IMR-90 (cell line): ENCODE data around the gene TTC7B. TPM values are rescaled to one million over a fixed set of nuclear protein-coding genes. Genes with fewer than 3 reads are reported as not detected.

Experiments used
- ATAC-seq: fragments of 200-7000 bp; cut with Tn5 transposase; 2 replicates; pipeline ENCODE4 v1.9.1; 2020; ENCODE audit warnings: low read depth, mild to moderate bottlenecking, moderate library complexity
- BruUV-seq: library from RNA; stranded (reverse); fragments of 400-500 nt; replicated peaks from 2 replicates; lab custom pipeline; 2021; lab: Mats Ljungman, UMichigan
- CTCF ChIA-PET: fragments of 300-600 bp; formaldehyde crosslinking; extraction: SDS; loops from one replicate; lab custom pipeline; 2021; ENCODE audit warnings: antibody characterized with exemption; lab: Yijun Ruan, JAX
- POLR2A ChIA-PET: fragments of 300-600 bp; sonication (Branson Sonifier 250); formaldehyde crosslinking; loops from one replicate; lab custom pipeline; 2022; ENCODE audit warnings: antibody characterized with exemption; ENCODE audit not compliant: unreplicated experiment; lab: Charles Lee
- DNase-seq: peaks from one replicate; pipeline ENCODE4 v3.0.0; 2013
- H2AFZ ChIP-seq: replicated peaks from 2 replicates; pipeline ENCODE3; 2013; ENCODE audit warnings: low read length, mild to moderate bottlenecking; ENCODE audit not compliant: poor library complexity
- H2AK5ac ChIP-seq: 2 replicates; pipeline ENCODE4 v1.6.1; 2013; ENCODE audit warnings: low read depth, low read length, inconsistent platforms
- H2AK9ac ChIP-seq: replicated peaks from 2 replicates; pipeline ENCODE3; 2013; ENCODE audit warnings: mild to moderate bottlenecking, low read depth, low read length, moderate library complexity; ENCODE audit not compliant: poor library complexity
- H2BK120ac ChIP-seq: 2 replicates; pipeline ENCODE4 v1.6.1; 2013; ENCODE audit warnings: low read depth, low read length, inconsistent platforms
- H2BK15ac ChIP-seq: 3 replicates; pipeline ENCODE4 v1.6.1; 2013; ENCODE audit warnings: low read depth, low read length, inconsistent platforms
- H2BK20ac ChIP-seq: 2 replicates; pipeline ENCODE4 v1.6.1; 2013; ENCODE audit warnings: low read depth, mild to moderate bottlenecking, inconsistent platforms, low read length, moderate library complexity
- H2BK5ac ChIP-seq: 2 replicates; pipeline ENCODE4 v1.6.1; 2013; ENCODE audit warnings: mild to moderate bottlenecking, low read depth, low read length, inconsistent platforms; ENCODE audit not compliant: poor library complexity, severe bottlenecking
- H3K14ac ChIP-seq: replicated peaks from 2 replicates; pipeline ENCODE4 v1.6.1; 2013; ENCODE audit warnings: low read depth, low read length, inconsistent platforms
- H3K18ac ChIP-seq: 2 replicates; pipeline ENCODE4 v1.6.1; 2013; ENCODE audit warnings: low read depth, low read length, control low read depth
- H3K23ac ChIP-seq: 2 replicates; pipeline ENCODE4 v1.6.1; 2013; ENCODE audit warnings: low read depth, low read length, inconsistent platforms
- H3K27ac ChIP-seq: 2 replicates; pipeline ENCODE4 v1.5.1; 2013; ENCODE audit warnings: mild to moderate bottlenecking, control low read depth, low read length; ENCODE audit not compliant: insufficient read depth
- H3K27me3 ChIP-seq: 2 replicates; pipeline ENCODE4 v1.6.1; 2013; ENCODE audit warnings: low read length; ENCODE audit not compliant: control insufficient read depth, insufficient read depth
- H3K36me3 ChIP-seq: 2 replicates; pipeline ENCODE4 v1.6.1; 2013; ENCODE audit warnings: low read length, mixed read lengths; ENCODE audit not compliant: control insufficient read depth, insufficient read depth
- H3K4ac ChIP-seq: 2 replicates; pipeline ENCODE4 v1.6.1; 2013; ENCODE audit warnings: low read depth, low read length, inconsistent platforms
- H3K4me1 ChIP-seq: 2 replicates; pipeline ENCODE4 v1.6.1; 2013; ENCODE audit warnings: low read length, mixed read lengths; ENCODE audit not compliant: control insufficient read depth, insufficient read depth
- H3K4me2 ChIP-seq: 2 replicates; pipeline ENCODE4 v1.6.1; 2013; ENCODE audit warnings: low read depth, mild to moderate bottlenecking, control low read depth, low read length, moderate library complexity
- H3K4me3 ChIP-seq: 2 replicates; pipeline ENCODE4 v1.5.1; 2013; ENCODE audit warnings: low read depth, mild to moderate bottlenecking, control low read depth, low read length, moderate library complexity; ENCODE audit not compliant: insufficient read depth
- H3K56ac ChIP-seq: 2 replicates; pipeline ENCODE4 v1.6.1; 2013; ENCODE audit warnings: low read length, inconsistent platforms; ENCODE audit not compliant: insufficient read depth; ENCODE audit errors: extremely low read depth
- H3K79me1 ChIP-seq, 2 experiments: 2 replicates each; pipeline ENCODE4 v1.6.1; 2013; ENCODE audit warnings: low read length in 2 of 2, inconsistent platforms in 1 of 2, low read depth in 1 of 2
- H3K9ac ChIP-seq: 2 replicates; pipeline ENCODE4 v1.6.1; 2013; ENCODE audit warnings: low read depth, low read length, control low read depth
- H3K9me1 ChIP-seq: 2 replicates; pipeline ENCODE4 v1.6.1; 2013; ENCODE audit warnings: low read length, inconsistent platforms; ENCODE audit not compliant: insufficient read depth
- H3K9me3 ChIP-seq: 2 replicates; pipeline ENCODE4 v1.6.1; 2013; ENCODE audit warnings: low read length; ENCODE audit not compliant: control insufficient read depth, insufficient read depth
- H4K20me1 ChIP-seq: 2 replicates; pipeline ENCODE4 v1.6.1; 2013; ENCODE audit warnings: low read length, inconsistent platforms; ENCODE audit not compliant: insufficient read depth
- H4K5ac ChIP-seq: 2 replicates; pipeline ENCODE4 v1.6.1; 2013; ENCODE audit warnings: mild to moderate bottlenecking, low read depth, low read length, control low read depth
- H4K8ac ChIP-seq, 2 experiments: 2 replicates each; pipeline ENCODE4 v1.6.1; 2013; ENCODE audit warnings: low read depth in 2 of 2, low read length in 2 of 2, control low read depth in 1 of 2, inconsistent platforms in 1 of 2
- H4K91ac ChIP-seq: 2 replicates; pipeline ENCODE4 v1.6.1; 2013; ENCODE audit warnings: low read depth, low read length, inconsistent platforms; ENCODE audit not compliant: insufficient read depth
- BHLHE40 ChIP-seq: fragments of 150-350 bp; IDR thresholded peaks from 2 replicates; pipeline ENCODE4 v1.6.1; 2016; ENCODE audit warnings: mild to moderate bottlenecking, low read depth, low read length
- CEBPB ChIP-seq: IDR thresholded peaks from 2 replicates; pipeline ENCODE4 v1.6.1; 2012; ENCODE audit warnings: low read depth, low read length, improper control_type of control experiment
- CHD1 ChIP-seq: IDR thresholded peaks from 2 replicates; pipeline ENCODE4 v1.6.1; 2012; ENCODE audit warnings: low read depth, low read length, improper control_type of control experiment
- FOS ChIP-seq: fragments of 150-350 bp; IDR thresholded peaks from 2 replicates; pipeline ENCODE4 v1.6.1; 2016; ENCODE audit warnings: low read depth, low read length
- MXI1 ChIP-seq: IDR thresholded peaks from 2 replicates; pipeline ENCODE4 v1.6.1; 2012; ENCODE audit warnings: low read depth, mild to moderate bottlenecking, low read length, moderate library complexity, borderline replicate concordance
- RAD21 ChIP-seq: IDR thresholded peaks from 2 replicates; pipeline ENCODE4 v1.6.1; 2012; ENCODE audit warnings: low read length, improper control_type of control experiment
- SMC3 ChIP-seq: fragments of 150-350 bp; IDR thresholded peaks from 2 replicates; pipeline ENCODE4 v1.6.1; 2016; ENCODE audit warnings: low read depth, mild to moderate bottlenecking, antibody characterized with exemption, low read length, moderate library complexity
- WGBS, 2 experiments: methylation state at CpG; one replicate each; pipeline versions ENCODE4 v1.1.5 to v1.1.7; 2013; ENCODE audit warnings: missing lambda C conversion rate in 2 of 2; ENCODE audit not compliant: insufficient read length in 1 of 2; ENCODE audit errors: extremely low coverage in 2 of 2; 5-methylcytosine and 5-hydroxymethylcytosine counted together
- dilution Hi-C: fragments of 300-500 bp; cut with HindIII; formaldehyde crosslinking; loops from one replicate; pipeline ENCODE4 v1.14.3; 2018; ENCODE audit warnings: low sequenced_read_pairs; ENCODE audit not compliant: unreplicated experiment
- in situ Hi-C: fragments of 300-500 bp; cut with MboI; formaldehyde crosslinking; loops from 3 replicates; pipeline ENCODE4 v1.14.3; 2019; ENCODE audit warnings: low sequenced_read_pairs, inconsistent platforms, mixed read lengths
- intact Hi-C: fragments of 100-400 bp; cut with micrococcal nuclease; formaldehyde crosslinking; loops from 2 replicates; pipeline ENCODE4 v1.10.0; 2022
- polyA plus RNA-seq, 3 experiments: library from polyadenylated mRNA; depleted of rRNA; stranded (reverse); fragments of >200 nt; gene quantifications; 2 replicates each; pipeline ENCODE4 v1.2.3, GENCODE V29; 2012; ENCODE audit warnings: low replicate concordance in 1 of 3
- total RNA-seq: library from RNA; depleted of rRNA; stranded (reverse); fragments of >200 nt; gene quantifications from 2 replicates; pipeline ENCODE4 v1.2.3, GENCODE V29; 2012
- TF ChIP-seq, protein P1 (sequence below): fragments of 150-350 bp; IDR thresholded peaks from 2 replicates; pipeline ENCODE4 v1.6.1; 2016; ENCODE audit warnings: low read depth, mild to moderate bottlenecking, low read length, moderate library complexity, borderline replicate concordance

The TTC7B gene
- total and polyA plus RNA-seq, 2 of the 4 experiments (the other 2 are of a cell fraction): 18.1 to 35.3 TPM

DNA sequence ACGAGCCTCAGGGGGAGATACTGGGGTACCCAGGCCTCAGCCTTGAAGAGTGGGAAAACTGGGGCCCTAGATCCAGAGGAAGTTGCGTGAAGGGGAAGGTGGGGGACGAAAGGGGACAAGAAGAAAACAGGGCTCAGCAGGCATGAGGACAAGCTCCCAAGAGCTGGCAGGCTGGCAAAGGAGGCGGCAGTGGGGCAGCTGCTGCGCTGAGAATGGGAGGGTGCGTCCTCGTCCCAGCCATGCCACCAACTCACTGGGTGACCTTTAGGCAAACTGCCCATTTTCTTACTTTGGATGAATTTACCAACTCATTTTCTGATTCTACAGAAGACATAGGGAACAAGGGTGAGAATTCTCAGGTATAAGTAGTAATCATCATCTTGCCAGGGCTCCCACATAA, 133.6 kb downstream of the TTC7B start:
- Histone ChIP-seq H3K56ac (no peak overlapping the region), H2AK9ac (no peak overlapping the region), H2BK15ac (no peak overlapping the region), H3K4me2 (no peak overlapping the region), H3K23ac (no peak overlapping the region), H3K4ac (no peak overlapping the region), H4K5ac (no peak overlapping the region), H3K4me1 (peaks cover 5% of the 10 kb centered on the region), H3K36me3 (peaks cover 2% of the 10 kb centered on the region; the same call in 1 of the 2 replicates), H2BK5ac (no peak overlapping the region), H3K14ac (no peak overlapping the region), H4K20me1 (no peaks in the 10 kb centered on the region), H3K27ac (no peak overlapping the region), H2AFZ (no peak overlapping the region), H3K9ac (no peak overlapping the region), H3K9me3 (no peaks in the 10 kb centered on the region), H2BK120ac (no peak overlapping the region), H3K4me3 (no peak overlapping the region), H3K27me3 (no peaks in the 10 kb centered on the region), H2AK5ac (no peak overlapping the region), H2BK20ac (no peak overlapping the region), H3K9me1 (peaks cover 9% of the 10 kb centered on the region), H4K91ac (no peak overlapping the region), H3K79me1 (peaks cover 0 to 5% of the 10 kb centered on the region in 2 experiments; a peak in 1 of 4 replicates), H3K18ac (no peak overlapping the region), H4K8ac (no peak overlapping the region)
- ATAC-seq: no peak
- DNase-seq: no peak
- CTCF ChIA-PET: no interaction called here
- dilution Hi-C loops (no loop called here), in situ Hi-C loops (no loop called here), intact Hi-C loops (no loop called here)
- BruUV-seq: no TSS peak
- POLR2A ChIA-PET: no interaction called here
- WGBS, 2 experiments: 83% methylated on average over 3 of the region's 7 CpGs; no CpG with 5 or more reads in 1 of the 2 experiments
- TF ChIP-seq CHD1 (no peak), SMC3 (no peak), RAD21 (no peak), MXI1 (no peak), CEBPB (no peak), BHLHE40 (no peak), FOS (no peak)
- TF ChIP-seq, protein P1, sequence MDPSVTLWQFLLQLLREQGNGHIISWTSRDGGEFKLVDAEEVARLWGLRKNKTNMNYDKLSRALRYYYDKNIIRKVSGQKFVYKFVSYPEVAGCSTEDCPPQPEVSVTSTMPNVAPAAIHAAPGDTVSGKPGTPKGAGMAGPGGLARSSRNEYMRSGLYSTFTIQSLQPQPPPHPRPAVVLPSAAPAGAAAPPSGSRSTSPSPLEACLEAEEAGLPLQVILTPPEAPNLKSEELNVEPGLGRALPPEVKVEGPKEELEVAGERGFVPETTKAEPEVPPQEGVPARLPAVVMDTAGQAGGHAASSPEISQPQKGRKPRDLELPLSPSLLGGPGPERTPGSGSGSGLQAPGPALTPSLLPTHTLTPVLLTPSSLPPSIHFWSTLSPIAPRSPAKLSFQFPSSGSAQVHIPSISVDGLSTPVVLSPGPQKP: no peak
